ENCODE results near the gene ETV7. TPM values are rescaled to one million over a fixed set of nuclear protein-coding genes. Genes with fewer than 3 reads are reported as not detected.

Gene ETV7
- total and polyA plus RNA-seq, 8 donors, result 0.08 to 5.6 (median 0.16) TPM; not detected in 2

GRCh38 chr6:36357872-36358225, 29.6 kb downstream of the ETV7 start:
- Histone ChIP-seq H3K27me3 (no peaks in the 10 kb centered on the region), H3K36me3 (no peaks in the 10 kb centered on the region), H3K27ac (no peak overlapping the region), H3K4me3 (no peak overlapping the region), H3K9me3 (no peaks in the 10 kb centered on the region), H3K4me1 (peaks cover 6 to 36% of the 10 kb centered on the region in 2 donors)
- intact Hi-C loops (cut with DNase I), result no loop called here
- DNase-seq, result no peak
- ATAC-seq, result no peak
- no peak for TF ChIP-seq CTCF (IDR thresholded peaks at IDR 0.05)

- no peak overlapping the region for H3K27ac ChIP-seq
- peak; percentile 16 for ATAC-seq
- no peaks in the 10 kb centered on the region for H3K27me3 ChIP-seq
- H3K36me3 ChIP-seq, result no peaks in the 10 kb centered on the region
- TF ChIP-seq CTCF (IDR thresholded peaks at IDR 0.05), result no peak
- H3K9me3 ChIP-seq, result peaks cover 0 to 2% of the 10 kb centered on the region in 2 donors
- DNase-seq, result no peak
- intact Hi-C loops (cut with DNase I), result no loop called here
- peaks cover 9 to 28% of the 10 kb centered on the region in 2 donors for H3K4me1 ChIP-seq
- H3K4me3 ChIP-seq, result no peak overlapping the region
These were observed 31.6 kb downstream of the ETV7 start for GRCh38 chr6:36355819-36356218.

GRCh38 chr6:36353411-36353915, 34.0 kb downstream of the ETV7 start:
- H3K4me3 ChIP-seq, result no peak overlapping the region
- H3K9me3 ChIP-seq, result peaks cover 0 to 2% of the 10 kb centered on the region in 2 donors
- no peak overlapping the region for H3K27ac ChIP-seq
- H3K27me3 ChIP-seq, result no peaks in the 10 kb centered on the region
- H3K36me3 ChIP-seq, result no peaks in the 10 kb centered on the region
- intact Hi-C loops (cut with DNase I), result no loop called here
- DNase-seq, result peak in 1 of 4 donors; percentile 22
- peak; percentile 14 for ATAC-seq
- peaks cover 4 to 9% of the 10 kb centered on the region in 2 donors for H3K4me1 ChIP-seq
- TF ChIP-seq CTCF (IDR thresholded peaks at IDR 0.05), result no peak

GRCh38 chr6:36352477-36353157, 34.9 kb downstream of the ETV7 start:
- Histone ChIP-seq H3K27ac (no peak overlapping the region), H3K4me3 (no peak overlapping the region), H3K36me3 (no peaks in the 10 kb centered on the region), H3K27me3 (no peaks in the 10 kb centered on the region), H3K9me3 (peaks cover 0 to 2% of the 10 kb centered on the region in 2 donors), H3K4me1 (peaks cover 4% of the 10 kb centered on the region in 2 donors)
- ATAC-seq (no peak), DNase-seq (no peak)
- TF ChIP-seq CTCF (IDR thresholded peaks at IDR 0.05), result no peak
- intact Hi-C loops (cut with DNase I), result no loop called here

GRCh38 chr6:36350681-36351571, 36.5 kb downstream of the ETV7 start:
- TF ChIP-seq CTCF (IDR thresholded peaks at IDR 0.05), result no peak
- Histone ChIP-seq H3K9me3 (peaks cover 0 to 2% of the 10 kb centered on the region in 2 donors), H3K36me3 (no peaks in the 10 kb centered on the region), H3K4me1 (peaks cover 4% of the 10 kb centered on the region in 2 donors), H3K27ac (peak overlapping the region in 1 of 2 donors; percentile 39), H3K4me3 (no peak overlapping the region), H3K27me3 (no peaks in the 10 kb centered on the region)
- peak; percentile 61 for ATAC-seq
- DNase-seq, result peak in 3 of 4 donors; percentile 24 to 59 (median 58)
- intact Hi-C loops (cut with DNase I), result no loop called here
